ENCODE data around the gene MACROH2A2.

Gene MACROH2A2

DNA sequence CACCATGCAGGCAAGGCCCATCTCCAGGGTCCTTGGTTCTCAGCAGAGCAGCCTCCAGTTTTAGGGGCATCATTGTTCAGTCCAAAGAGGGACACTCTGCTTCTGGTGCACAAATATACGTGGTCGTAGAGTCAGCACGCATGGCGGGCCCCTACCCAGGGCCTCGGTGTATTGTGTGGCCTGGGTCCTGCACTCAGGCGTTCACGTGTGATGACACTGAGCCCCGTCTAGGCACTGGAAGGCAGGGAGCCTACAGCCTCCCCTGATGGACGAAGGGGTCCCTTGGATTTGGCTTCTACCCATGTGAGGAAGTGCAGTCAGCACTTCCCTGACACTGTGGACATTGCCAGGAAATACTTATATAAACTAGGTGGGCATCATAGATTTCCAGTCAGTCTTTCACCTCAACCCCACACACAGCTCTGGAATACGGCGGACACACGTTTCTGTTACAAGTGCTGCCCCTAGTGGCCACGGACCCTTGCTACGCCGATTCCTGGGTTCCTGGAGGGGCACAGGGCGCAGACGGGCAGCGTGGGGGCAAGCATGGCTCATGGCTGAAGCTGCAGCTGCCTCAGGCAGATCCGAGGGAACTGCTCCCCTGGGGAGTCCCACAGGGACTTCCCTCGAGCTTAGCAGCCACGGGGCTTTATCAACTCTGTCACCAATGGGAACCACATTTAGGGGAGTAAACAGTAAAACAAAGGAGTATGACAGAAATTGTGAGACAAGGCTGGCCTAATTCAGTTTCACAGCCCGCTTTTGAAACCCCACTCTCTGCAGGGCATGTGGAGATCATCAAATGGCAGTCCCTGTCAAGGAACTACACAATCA lies 54.5 kb downstream of the MACROH2A2 start:
- H3K27me3 ChIP-seq (ENCODE audit: insufficient read depth, poor library complexity, severe bottlenecking) = no peaks in the 10 kb centered on the region
- H3K27ac ChIP-seq (replicated peaks) = no peak overlapping the region
- no peak for DNase-seq (ENCODE audit: low read depth in 1 of 2, low spot score in 1 of 2)
- H3K4me3 ChIP-seq (replicated peaks; ENCODE audit: insufficient read depth, low read length) = no peak overlapping the region
- TF ChIP-seq GABPA (IDR thresholded peaks at IDR 0.05; ENCODE audit: low read depth) (no peak), SPI1 (IDR thresholded peaks at IDR 0.05; ENCODE audit: borderline replicate concordance, low read depth) (no peak), POLR2AphosphoS5 (IDR thresholded peaks at IDR 0.05; ENCODE audit: low read depth) (no peak)
- TF ChIP-seq, protein P1, sequence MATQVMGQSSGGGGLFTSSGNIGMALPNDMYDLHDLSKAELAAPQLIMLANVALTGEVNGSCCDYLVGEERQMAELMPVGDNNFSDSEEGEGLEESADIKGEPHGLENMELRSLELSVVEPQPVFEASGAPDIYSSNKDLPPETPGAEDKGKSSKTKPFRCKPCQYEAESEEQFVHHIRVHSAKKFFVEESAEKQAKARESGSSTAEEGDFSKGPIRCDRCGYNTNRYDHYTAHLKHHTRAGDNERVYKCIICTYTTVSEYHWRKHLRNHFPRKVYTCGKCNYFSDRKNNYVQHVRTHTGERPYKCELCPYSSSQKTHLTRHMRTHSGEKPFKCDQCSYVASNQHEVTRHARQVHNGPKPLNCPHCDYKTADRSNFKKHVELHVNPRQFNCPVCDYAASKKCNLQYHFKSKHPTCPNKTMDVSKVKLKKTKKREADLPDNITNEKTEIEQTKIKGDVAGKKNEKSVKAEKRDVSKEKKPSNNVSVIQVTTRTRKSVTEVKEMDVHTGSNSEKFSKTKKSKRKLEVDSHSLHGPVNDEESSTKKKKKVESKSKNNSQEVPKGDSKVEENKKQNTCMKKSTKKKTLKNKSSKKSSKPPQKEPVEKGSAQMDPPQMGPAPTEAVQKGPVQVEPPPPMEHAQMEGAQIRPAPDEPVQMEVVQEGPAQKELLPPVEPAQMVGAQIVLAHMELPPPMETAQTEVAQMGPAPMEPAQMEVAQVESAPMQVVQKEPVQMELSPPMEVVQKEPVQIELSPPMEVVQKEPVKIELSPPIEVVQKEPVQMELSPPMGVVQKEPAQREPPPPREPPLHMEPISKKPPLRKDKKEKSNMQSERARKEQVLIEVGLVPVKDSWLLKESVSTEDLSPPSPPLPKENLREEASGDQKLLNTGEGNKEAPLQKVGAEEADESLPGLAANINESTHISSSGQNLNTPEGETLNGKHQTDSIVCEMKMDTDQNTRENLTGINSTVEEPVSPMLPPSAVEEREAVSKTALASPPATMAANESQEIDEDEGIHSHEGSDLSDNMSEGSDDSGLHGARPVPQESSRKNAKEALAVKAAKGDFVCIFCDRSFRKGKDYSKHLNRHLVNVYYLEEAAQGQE (IDR thresholded peaks at IDR 0.05; ENCODE audit: insufficient replicate concordance, low read depth) = no peak
- TF ChIP-seq, protein P2, sequence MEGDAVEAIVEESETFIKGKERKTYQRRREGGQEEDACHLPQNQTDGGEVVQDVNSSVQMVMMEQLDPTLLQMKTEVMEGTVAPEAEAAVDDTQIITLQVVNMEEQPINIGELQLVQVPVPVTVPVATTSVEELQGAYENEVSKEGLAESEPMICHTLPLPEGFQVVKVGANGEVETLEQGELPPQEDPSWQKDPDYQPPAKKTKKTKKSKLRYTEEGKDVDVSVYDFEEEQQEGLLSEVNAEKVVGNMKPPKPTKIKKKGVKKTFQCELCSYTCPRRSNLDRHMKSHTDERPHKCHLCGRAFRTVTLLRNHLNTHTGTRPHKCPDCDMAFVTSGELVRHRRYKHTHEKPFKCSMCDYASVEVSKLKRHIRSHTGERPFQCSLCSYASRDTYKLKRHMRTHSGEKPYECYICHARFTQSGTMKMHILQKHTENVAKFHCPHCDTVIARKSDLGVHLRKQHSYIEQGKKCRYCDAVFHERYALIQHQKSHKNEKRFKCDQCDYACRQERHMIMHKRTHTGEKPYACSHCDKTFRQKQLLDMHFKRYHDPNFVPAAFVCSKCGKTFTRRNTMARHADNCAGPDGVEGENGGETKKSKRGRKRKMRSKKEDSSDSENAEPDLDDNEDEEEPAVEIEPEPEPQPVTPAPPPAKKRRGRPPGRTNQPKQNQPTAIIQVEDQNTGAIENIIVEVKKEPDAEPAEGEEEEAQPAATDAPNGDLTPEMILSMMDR (IDR thresholded peaks at IDR 0.05; ENCODE audit: insufficient read depth, low read length) = no peak

DNA sequence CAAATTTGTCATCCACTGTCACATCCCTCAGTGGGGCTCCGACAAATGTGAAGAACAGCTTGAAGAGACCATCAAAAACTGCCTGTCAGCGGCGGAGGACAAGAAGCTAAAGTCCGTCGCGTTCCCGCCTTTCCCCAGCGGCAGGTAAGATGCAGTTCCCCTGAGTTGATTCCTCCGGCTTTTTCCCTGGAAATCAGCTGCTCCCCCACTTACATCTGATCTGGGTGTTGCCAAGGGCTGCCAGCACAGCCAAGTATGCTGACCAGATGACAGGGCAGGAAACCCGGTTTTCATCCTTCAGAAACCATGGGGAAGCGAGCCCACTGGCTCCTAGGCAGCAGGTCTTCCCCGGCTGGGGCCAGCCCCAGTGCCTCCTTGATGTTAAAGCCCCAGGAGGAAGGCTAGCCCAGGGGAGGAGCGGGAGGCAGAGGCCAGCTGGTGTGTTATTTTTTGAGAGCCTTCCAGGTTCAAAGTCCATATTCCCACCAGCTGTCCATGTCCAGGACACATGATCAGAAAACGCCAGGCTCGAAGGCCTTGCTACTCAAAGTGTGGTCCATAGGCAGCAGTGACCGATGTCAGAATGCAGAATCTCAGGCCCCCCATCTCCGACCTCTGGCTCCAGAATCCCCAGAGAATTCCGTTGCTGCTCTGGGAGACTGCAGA lies 56.6 kb downstream of the MACROH2A2 start:
- Histone ChIP-seq H3K4me3 (replicated peaks; ENCODE audit: insufficient read depth, low read length) (no peak overlapping the region), H3K27ac (replicated peaks) (no peak overlapping the region), H3K27me3 (ENCODE audit: insufficient read depth, poor library complexity, severe bottlenecking) (no peaks in the 10 kb centered on the region)
- TF ChIP-seq, protein P2 (IDR thresholded peaks at IDR 0.05; ENCODE audit: insufficient read depth, low read length) = no peak
- TF ChIP-seq SPI1 (IDR thresholded peaks at IDR 0.05; ENCODE audit: borderline replicate concordance, low read depth) (no peak), POLR2AphosphoS5 (IDR thresholded peaks at IDR 0.05; ENCODE audit: low read depth) (no peak), GABPA (IDR thresholded peaks at IDR 0.05; ENCODE audit: low read depth) (no peak)
- TF ChIP-seq, protein P1 (IDR thresholded peaks at IDR 0.05; ENCODE audit: insufficient replicate concordance, low read depth) = no peak
- DNase-seq (ENCODE audit: low read depth in 1 of 2, low spot score in 1 of 2) = no peak

DNA sequence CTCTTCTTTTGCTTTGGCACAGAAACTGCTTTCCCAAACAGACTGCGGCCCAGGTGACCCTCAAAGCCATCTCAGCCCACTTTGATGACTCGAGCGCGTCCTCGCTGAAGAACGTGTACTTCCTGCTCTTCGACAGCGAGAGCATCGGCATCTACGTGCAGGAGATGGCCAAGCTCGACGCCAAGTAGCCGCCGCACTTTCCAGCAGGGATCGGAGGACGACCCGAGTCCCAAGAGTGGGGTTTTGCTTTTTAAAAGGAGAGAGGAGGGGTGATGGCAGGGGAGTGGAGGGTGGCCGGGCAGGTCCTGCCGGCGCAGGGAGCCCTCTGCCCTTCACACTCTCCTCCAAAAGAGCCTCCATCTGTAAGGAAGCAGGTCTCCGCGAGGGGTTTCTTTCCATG lies 58.9 kb downstream of the MACROH2A2 start:
- H3K27me3 ChIP-seq (ENCODE audit: insufficient read depth, poor library complexity, severe bottlenecking) = no peaks in the 10 kb centered on the region
- no peak for DNase-seq (ENCODE audit: low read depth in 1 of 2, low spot score in 1 of 2)
- no peak overlapping the region for H3K27ac ChIP-seq (replicated peaks)
- no peak for TF ChIP-seq POLR2AphosphoS5 (IDR thresholded peaks at IDR 0.05; ENCODE audit: low read depth)
- no peak for TF ChIP-seq GABPA (IDR thresholded peaks at IDR 0.05; ENCODE audit: low read depth)
- TF ChIP-seq, protein P2 (IDR thresholded peaks at IDR 0.05; ENCODE audit: insufficient read depth, low read length) = no peak
- TF ChIP-seq, protein P1 (IDR thresholded peaks at IDR 0.05; ENCODE audit: insufficient replicate concordance, low read depth) = no peak
- TF ChIP-seq SPI1 (IDR thresholded peaks at IDR 0.05; ENCODE audit: borderline replicate concordance, low read depth) = no peak
- no peak overlapping the region for H3K4me3 ChIP-seq (replicated peaks; ENCODE audit: insufficient read depth, low read length)
